ENCODE data around the gene PUS3. TPM values are rescaled to one million over a fixed set of nuclear protein-coding genes. Genes with fewer than 3 reads are reported as not detected.
A peak's percentile ranks its signal among the peaks of the same experiment; 100 is the strongest.

Gene PUS3
- total and polyA plus RNA-seq, 2 experiments from 2014 or later: 7.3 to 14.1 TPM

- TF ChIP-seq EZH2 (IDR thresholded peaks at IDR 0.05; ENCODE audit: borderline replicate concordance) (no peak), CTCF (IDR thresholded peaks at IDR 0.05; ENCODE audit: poor library complexity) (no peak), EZH2phosphoT487 (IDR thresholded peaks at IDR 0.05; ENCODE audit: low read depth, severe bottlenecking, unreplicated experiment) (no peak)
- Histone ChIP-seq H3K4me1 (ENCODE audit: insufficient read depth) (peaks cover 15% of the 10 kb centered on the region), H3K27ac (no peak overlapping the region), H2AFZ (no peak overlapping the region), H3K79me2 (no peaks in the 10 kb centered on the region), H3K9me2 (replicated peaks; ENCODE audit: insufficient read depth) (no peaks in the 10 kb centered on the region), H3K4me2 (no peak overlapping the region), H3K4me3 (no peak overlapping the region), H4K20me1 (ENCODE audit: insufficient read depth, poor library complexity, severe bottlenecking) (no peaks in the 10 kb centered on the region), H3K27me3 (no peaks in the 10 kb centered on the region), H3K36me3 (replicated peaks; ENCODE audit: insufficient read depth, low read depth) (no peaks in the 10 kb centered on the region), H3K9me3 (ENCODE audit: low read depth) (no peaks in the 10 kb centered on the region)
- WGBS (ENCODE audit: low lambda C conversion rate, missing lambda C conversion rate): 94% methylated on average over 8 of the region's 8 CpGs
- DNase-seq (ENCODE audit: low spot score): no peak
Measured at GRCh38 chr11:125923633-125924032, 20.6 kb upstream of the PUS3 start.

GRCh38 chr11:125923012-125923579, 20.1 kb upstream of the PUS3 start:
- Histone ChIP-seq H3K79me2 (no peaks in the 10 kb centered on the region), H3K36me3 (replicated peaks; ENCODE audit: insufficient read depth, low read depth) (no peaks in the 10 kb centered on the region), H3K4me3 (no peak overlapping the region), H3K27ac (no peak overlapping the region), H3K27me3 (no peaks in the 10 kb centered on the region), H4K20me1 (ENCODE audit: insufficient read depth, poor library complexity, severe bottlenecking) (no peaks in the 10 kb centered on the region), H3K4me2 (no peak overlapping the region), H3K9me2 (replicated peaks; ENCODE audit: insufficient read depth) (no peaks in the 10 kb centered on the region), H2AFZ (no peak overlapping the region), H3K4me1 (ENCODE audit: insufficient read depth) (peaks cover 15% of the 10 kb centered on the region), H3K9me3 (ENCODE audit: low read depth) (no peaks in the 10 kb centered on the region)
- peak; percentile 86 for DNase-seq (ENCODE audit: low spot score)
- WGBS (ENCODE audit: low lambda C conversion rate, missing lambda C conversion rate): 11% methylated on average over 8 of the region's 8 CpGs
- peak; percentile 81 for TF ChIP-seq CTCF (IDR thresholded peaks at IDR 0.05; ENCODE audit: poor library complexity)
- TF ChIP-seq EZH2 (IDR thresholded peaks at IDR 0.05; ENCODE audit: borderline replicate concordance): no peak
- no peak for TF ChIP-seq EZH2phosphoT487 (IDR thresholded peaks at IDR 0.05; ENCODE audit: low read depth, severe bottlenecking, unreplicated experiment)

- TF ChIP-seq CTCF (IDR thresholded peaks at IDR 0.05; ENCODE audit: poor library complexity): no peak
- no peak for TF ChIP-seq EZH2 (IDR thresholded peaks at IDR 0.05; ENCODE audit: borderline replicate concordance)
- no peak for TF ChIP-seq EZH2phosphoT487 (IDR thresholded peaks at IDR 0.05; ENCODE audit: low read depth, severe bottlenecking, unreplicated experiment)
- no peak overlapping the region for H2AFZ ChIP-seq
- DNase-seq (ENCODE audit: low spot score): no peak
- H3K9me3 ChIP-seq (ENCODE audit: low read depth): no peaks in the 10 kb centered on the region
- peaks cover 15% of the 10 kb centered on the region for H3K4me1 ChIP-seq (ENCODE audit: insufficient read depth)
- no peak overlapping the region for H3K27ac ChIP-seq
- H3K36me3 ChIP-seq (replicated peaks; ENCODE audit: insufficient read depth, low read depth): no peaks in the 10 kb centered on the region
- H3K27me3 ChIP-seq: peaks cover 4% of the 10 kb centered on the region
- H3K79me2 ChIP-seq: no peaks in the 10 kb centered on the region
- 87% methylated on average over 3 of the region's 3 CpGs for WGBS (ENCODE audit: low lambda C conversion rate, missing lambda C conversion rate)
- H3K4me3 ChIP-seq: no peak overlapping the region
- no peaks in the 10 kb centered on the region for H3K9me2 ChIP-seq (replicated peaks; ENCODE audit: insufficient read depth)
- H3K4me2 ChIP-seq: no peak overlapping the region
- no peaks in the 10 kb centered on the region for H4K20me1 ChIP-seq (ENCODE audit: insufficient read depth, poor library complexity, severe bottlenecking)
Measured at GRCh38 chr11:125922156-125922555, 19.1 kb upstream of the PUS3 start.

Data from hepatocyte (in vitro differentiated cells).